Stimulated activated CD8-positive, alpha-beta memory T cell treated with anti-CD3 and anti-CD28 coated beads, Interleukin-4, amount 100 ng/mL, for 24 hours (primary cell): ENCODE data around the gene MRPL27.

Source experiments
- DNase-seq: peaks from one replicate; pipeline ENCODE4 v3.0.0-alpha.2; 2020; ENCODE audit warnings: low read depth

MRPL27 gene

GRCh38 chr17:50382931-50383330 lies 9.9 kb upstream of the MRPL27 start:
- no peak for DNase-seq

- no peak for DNase-seq
Observed at GRCh38 chr17:50381920-50382319, 8.9 kb upstream of the MRPL27 start.

- DNase-seq: no peak
Observed at GRCh38 chr17:50381260-50381815, 8.4 kb upstream of the MRPL27 start.

GRCh38 chr17:50380369-50381259 lies 7.6 kb upstream of the MRPL27 start:
- no peak for DNase-seq

GRCh38 chr17:50379351-50380132 lies 6.6 kb upstream of the MRPL27 start:
- DNase-seq: no peak

GRCh38 chr17:50375858-50376538 lies 3.0 kb upstream of the MRPL27 start:
- no peak for DNase-seq

GRCh38 chr17:50373705-50374104 lies 721 bp upstream of the MRPL27 start:
- no peak for DNase-seq

GRCh38 chr17:50372222-50372757 lies 694 bp downstream of the MRPL27 start:
- no peak for DNase-seq

GRCh38 chr17:50371526-50371925 lies 1.5 kb downstream of the MRPL27 start:
- DNase-seq: no peak

- no peak for DNase-seq
Observed at GRCh38 chr17:50370052-50370451, 2.9 kb downstream of the MRPL27 start.

- DNase-seq: no peak
Observed at GRCh38 chr17:50367401-50367800, 5.6 kb downstream of the MRPL27 start.

GRCh38 chr17:50365649-50366393 lies 7.2 kb downstream of the MRPL27 start:
- DNase-seq: no peak

GRCh38 chr17:50365165-50365564 lies 7.8 kb downstream of the MRPL27 start:
- DNase-seq: no peak

GRCh38 chr17:50364715-50365114 lies 8.3 kb downstream of the MRPL27 start:
- DNase-seq: no peak

- DNase-seq: no peak
Observed at GRCh38 chr17:50364061-50364458, 8.9 kb downstream of the MRPL27 start.

GRCh38 chr17:50363217-50364060 lies 9.5 kb downstream of the MRPL27 start:
- no peak for DNase-seq

GRCh38 chr17:50362661-50363060 lies 10.3 kb downstream of the MRPL27 start:
- DNase-seq: no peak

- peak; percentile 33 for DNase-seq
Observed at GRCh38 chr17:50361561-50362480, 11.2 kb downstream of the MRPL27 start.

- DNase-seq: no peak
Observed at GRCh38 chr17:50360486-50361115, 12.4 kb downstream of the MRPL27 start.
